ENCODE data around the gene ALDH1L1.

The ALDH1L1 gene

DNA sequence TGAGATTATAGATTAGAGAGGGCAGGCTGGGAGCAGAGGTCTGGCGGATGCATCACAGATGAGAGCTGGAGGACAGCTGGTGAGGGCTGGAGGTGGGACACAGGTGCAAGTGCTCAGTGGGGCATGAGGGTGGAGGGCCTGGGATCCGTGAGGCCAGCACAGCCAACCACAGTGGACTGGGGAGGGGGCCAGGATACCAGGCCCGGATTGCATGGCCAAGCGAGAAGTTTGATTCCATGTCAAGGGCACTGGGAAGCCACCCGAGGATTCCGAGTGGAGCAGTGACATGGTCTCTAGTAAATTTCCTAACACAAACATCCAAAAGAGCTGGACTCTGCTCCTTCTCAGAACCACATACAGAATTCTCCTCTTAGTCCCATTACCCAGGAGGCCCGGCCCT, 52.5 kb downstream of the ALDH1L1 start:
- Histone ChIP-seq H3K4me1 (ENCODE audit: low read depth, poor library complexity, severe bottlenecking) (no peaks in the 10 kb centered on the region), H3K4me2 (no peak overlapping the region), H4K20me1 (ENCODE audit: insufficient read depth) (no peaks in the 10 kb centered on the region), H3K27me3 (ENCODE audit: insufficient read depth, low read depth) (no peaks in the 10 kb centered on the region), H3K27ac (no peak overlapping the region), H2AFZ (ENCODE audit: low read depth) (no peak overlapping the region), H3K36me3 (ENCODE audit: insufficient read depth) (no peaks in the 10 kb centered on the region), H3K4me3 (IDR thresholded peaks at IDR 0.05; ENCODE audit: insufficient read depth, low read depth, low read length) (no peak overlapping the region), H3K9ac (no peak overlapping the region), H3K79me2 (ENCODE audit: insufficient read depth, low read depth) (no peaks in the 10 kb centered on the region)
- no peak for TF ChIP-seq CTCF (conservative IDR thresholded peaks at IDR 0.05; ENCODE audit: low read depth, low read length)

GRCh38 chr3:126127452-126127851, 52.9 kb downstream of the ALDH1L1 start:
- no peak for TF ChIP-seq CTCF (conservative IDR thresholded peaks at IDR 0.05; ENCODE audit: low read depth, low read length)
- no peak overlapping the region for H2AFZ ChIP-seq (ENCODE audit: low read depth)
- H3K27me3 ChIP-seq (ENCODE audit: insufficient read depth, low read depth) = no peaks in the 10 kb centered on the region
- no peaks in the 10 kb centered on the region for H3K79me2 ChIP-seq (ENCODE audit: insufficient read depth, low read depth)
- no peak overlapping the region for H3K27ac ChIP-seq
- H3K4me3 ChIP-seq (IDR thresholded peaks at IDR 0.05; ENCODE audit: insufficient read depth, low read depth, low read length) = no peak overlapping the region
- H4K20me1 ChIP-seq (ENCODE audit: insufficient read depth) = no peaks in the 10 kb centered on the region
- H3K36me3 ChIP-seq (ENCODE audit: insufficient read depth) = no peaks in the 10 kb centered on the region
- H3K9ac ChIP-seq = no peak overlapping the region
- no peak overlapping the region for H3K4me2 ChIP-seq
- H3K4me1 ChIP-seq (ENCODE audit: low read depth, poor library complexity, severe bottlenecking) = no peaks in the 10 kb centered on the region

DNA sequence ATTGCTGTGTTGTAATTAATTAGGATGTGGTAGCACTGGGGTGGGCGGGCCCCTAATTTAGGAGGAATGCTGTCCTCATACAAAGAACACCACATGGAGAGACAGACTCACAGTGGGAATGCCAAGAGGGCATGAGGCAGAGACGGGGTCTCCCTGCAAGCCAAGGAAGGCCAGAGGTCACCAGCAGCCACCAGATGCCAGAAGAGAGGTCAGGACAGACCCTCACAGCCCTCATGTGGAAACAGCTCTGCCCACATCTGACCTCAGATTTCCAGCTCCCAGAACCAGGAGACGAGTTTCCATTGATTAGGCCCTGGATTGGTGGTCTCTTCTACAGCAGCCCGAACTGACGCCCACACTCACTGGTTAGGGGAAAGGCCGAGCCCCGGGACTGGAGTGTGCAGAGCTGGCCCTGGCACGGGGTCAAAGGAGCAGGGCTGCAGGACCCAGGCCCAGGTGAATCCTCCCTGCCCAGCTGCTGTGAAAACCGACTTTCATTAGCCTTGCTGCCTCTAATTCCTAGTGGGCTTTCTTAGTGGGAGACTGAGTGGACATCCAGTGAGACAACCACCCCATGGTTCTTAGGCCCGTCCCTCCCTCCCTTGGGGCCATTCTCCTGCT, 53.5 kb downstream of the ALDH1L1 start:
- Histone ChIP-seq H3K79me2 (ENCODE audit: insufficient read depth, low read depth) (no peaks in the 10 kb centered on the region), H3K4me3 (IDR thresholded peaks at IDR 0.05; ENCODE audit: insufficient read depth, low read depth, low read length) (no peak overlapping the region), H3K27me3 (ENCODE audit: insufficient read depth, low read depth) (no peaks in the 10 kb centered on the region), H3K4me2 (no peak overlapping the region), H4K20me1 (ENCODE audit: insufficient read depth) (no peaks in the 10 kb centered on the region), H3K36me3 (ENCODE audit: insufficient read depth) (no peaks in the 10 kb centered on the region), H3K9ac (no peak overlapping the region), H3K27ac (no peak overlapping the region), H2AFZ (ENCODE audit: low read depth) (no peak overlapping the region), H3K4me1 (ENCODE audit: low read depth, poor library complexity, severe bottlenecking) (no peaks in the 10 kb centered on the region)
- TF ChIP-seq CTCF (conservative IDR thresholded peaks at IDR 0.05; ENCODE audit: low read depth, low read length) = no peak

GRCh38 chr3:126126286-126126685, 54.1 kb downstream of the ALDH1L1 start:
- Histone ChIP-seq H3K27ac (no peak overlapping the region), H3K4me2 (no peak overlapping the region), H4K20me1 (ENCODE audit: insufficient read depth) (no peaks in the 10 kb centered on the region), H3K9ac (no peak overlapping the region), H3K79me2 (ENCODE audit: insufficient read depth, low read depth) (no peaks in the 10 kb centered on the region), H2AFZ (ENCODE audit: low read depth) (no peak overlapping the region), H3K4me3 (IDR thresholded peaks at IDR 0.05; ENCODE audit: insufficient read depth, low read depth, low read length) (no peak overlapping the region), H3K27me3 (ENCODE audit: insufficient read depth, low read depth) (no peaks in the 10 kb centered on the region), H3K4me1 (ENCODE audit: low read depth, poor library complexity, severe bottlenecking) (no peaks in the 10 kb centered on the region), H3K36me3 (ENCODE audit: insufficient read depth) (no peaks in the 10 kb centered on the region)
- TF ChIP-seq CTCF (conservative IDR thresholded peaks at IDR 0.05; ENCODE audit: low read depth, low read length) = no peak

All from KMS-11 (cell line).